Neuronal stem cell (in vitro differentiated cells): ENCODE data around the gene GRK1.

Experiments used
- DNase-seq: peaks from one replicate; pipeline ENCODE4 v3.0.0-alpha.2; 2013; ENCODE audit warnings: low spot score
- H2AFZ ChIP-seq: one replicate; pipeline ENCODE4 v1.6.1; 2013; ENCODE audit warnings: mild to moderate bottlenecking, low read length, inconsistent platforms
- H2AK5ac ChIP-seq: 2 replicates; pipeline ENCODE4 v1.6.1; 2013; ENCODE audit warnings: low read depth, mild to moderate bottlenecking, inconsistent platforms, low read length, moderate library complexity, mixed read lengths
- H2BK120ac ChIP-seq: 2 replicates; pipeline ENCODE4 v1.6.1; 2013; ENCODE audit warnings: low read depth, mild to moderate bottlenecking, inconsistent platforms, low read length, moderate library complexity, mixed read lengths
- H2BK12ac ChIP-seq: one replicate; pipeline ENCODE4 v1.6.1; 2013; ENCODE audit warnings: low read length, inconsistent platforms
- H2BK15ac ChIP-seq: 2 replicates; pipeline ENCODE4 v1.6.1; 2013; ENCODE audit warnings: mild to moderate bottlenecking, low read length, inconsistent platforms, mixed read lengths
- H2BK5ac ChIP-seq: one replicate; pipeline ENCODE4 v1.6.1; 2013; ENCODE audit warnings: inconsistent platforms, mild to moderate bottlenecking, low read length, moderate library complexity
- H3K14ac ChIP-seq: one replicate; pipeline ENCODE4 v1.6.1; 2013; ENCODE audit warnings: low read length, inconsistent platforms
- H3K18ac ChIP-seq: 2 replicates; pipeline ENCODE4 v1.6.1; 2013; ENCODE audit warnings: low read length, inconsistent platforms
- H3K23ac ChIP-seq: 2 replicates; pipeline ENCODE4 v1.6.1; 2013; ENCODE audit warnings: low read depth, mild to moderate bottlenecking, mixed read lengths, low read length, inconsistent platforms; ENCODE audit not compliant: poor library complexity
- H3K27ac ChIP-seq: replicated peaks from 3 replicates; pipeline ENCODE4 v1.5.1; 2013; ENCODE audit warnings: low read length, inconsistent platforms
- H3K27me3 ChIP-seq, 3 experiments: 2 replicates each; pipeline ENCODE4 v1.6.1; 2013; ENCODE audit warnings: low read length in 3 of 3, mild to moderate bottlenecking in 2 of 3, inconsistent platforms in 1 of 3, low read depth in 1 of 3, mixed read lengths in 1 of 3, moderate library complexity in 1 of 3; ENCODE audit not compliant: control insufficient read depth in 3 of 3, insufficient read depth in 3 of 3
- H3K36me3 ChIP-seq, 2 donors: replicated peaks in 1 of 2; 2 replicates each; pipeline ENCODE4 v1.6.1; 2013; ENCODE audit warnings: low read length in 2 of 2; ENCODE audit not compliant: control insufficient read depth in 2 of 2, insufficient read depth in 2 of 2
- H3K4ac ChIP-seq: 2 replicates; pipeline ENCODE4 v1.6.1; 2013; ENCODE audit warnings: inconsistent platforms, mild to moderate bottlenecking, low read length, moderate library complexity
- H3K4me1 ChIP-seq, 2 donors: 1 replicate in 1 of 2; 2 replicates in 1 of 2; pipeline ENCODE4 v1.6.1; 2013; ENCODE audit warnings: low read length in 2 of 2, low read depth in 1 of 2; ENCODE audit not compliant: control insufficient read depth in 2 of 2, insufficient read depth in 1 of 2
- H3K4me2 ChIP-seq: one replicate; pipeline ENCODE4 v1.6.1; 2013; ENCODE audit warnings: mild to moderate bottlenecking, low read length, inconsistent platforms; ENCODE audit not compliant: insufficient read depth, poor library complexity, severe bottlenecking
- H3K4me3 ChIP-seq, 2 donors: 2 replicates each; pipeline ENCODE4 v1.5.1; 2013; ENCODE audit warnings: low read length in 2 of 2, mild to moderate bottlenecking in 2 of 2, inconsistent platforms in 1 of 2, moderate library complexity in 1 of 2
- H3K79me1 ChIP-seq: one replicate; pipeline ENCODE4 v1.6.1; 2013; ENCODE audit warnings: low read depth, mild to moderate bottlenecking, inconsistent platforms, low read length, moderate library complexity
- H3K9ac ChIP-seq: one replicate; pipeline ENCODE4 v1.6.1; 2013; ENCODE audit warnings: mild to moderate bottlenecking, low read depth, low read length, inconsistent platforms; ENCODE audit not compliant: poor library complexity
- H3K9me3 ChIP-seq, 2 donors: replicated peaks in 1 of 2; 2 replicates each; pipeline versions ENCODE3 to v1.6.1; 2013; ENCODE audit warnings: low read length in 2 of 2, mild to moderate bottlenecking in 2 of 2, inconsistent platforms in 1 of 2, low read depth in 1 of 2, mixed read lengths in 1 of 2, moderate library complexity in 1 of 2; ENCODE audit not compliant: control insufficient read depth in 2 of 2, insufficient read depth in 1 of 2
- H4K8ac ChIP-seq: one replicate; pipeline ENCODE4 v1.6.1; 2013; ENCODE audit warnings: low read depth, mild to moderate bottlenecking, inconsistent platforms, low read length, moderate library complexity
- H4K91ac ChIP-seq: one replicate; pipeline ENCODE4 v1.6.1; 2013; ENCODE audit warnings: low read length, low read depth, mild to moderate bottlenecking, inconsistent platforms; ENCODE audit not compliant: poor library complexity
- WGBS, 2 donors: extraction: QIAGEN DNeasy Blood & Tissue Kit; methylation state at CpG; one replicate each; pipeline ENCODE4 v1.1.7; 2013; ENCODE audit warnings: missing lambda C conversion rate in 2 of 2, mixed read lengths in 1 of 2; ENCODE audit not compliant: insufficient read length in 2 of 2, insufficient replicate concordance in 1 of 2; ENCODE audit errors: extremely low coverage in 2 of 2; 5-methylcytosine and 5-hydroxymethylcytosine counted together

GRK1 gene

GRCh38 chr13:113742000-113742441 is 75.0 kb downstream of the GRK1 start:
- H2AFZ ChIP-seq = peak overlapping the region; percentile 4
- no peak overlapping the region for H3K27ac ChIP-seq
- no peak overlapping the region for H3K4me3 ChIP-seq
- H2BK12ac ChIP-seq = no peak overlapping the region
- no peaks in the 10 kb centered on the region for H3K36me3 ChIP-seq
- no peak overlapping the region for H2BK15ac ChIP-seq
- H3K27me3 ChIP-seq = peaks cover 0 to 4% (median 0%) of the 10 kb centered on the region in 3 experiments
- no peak overlapping the region for H3K4ac ChIP-seq
- H3K14ac ChIP-seq = no peak overlapping the region
- peak overlapping the region; percentile 44 for H2BK120ac ChIP-seq
- no peak overlapping the region for H4K8ac ChIP-seq
- no peak overlapping the region for H2AK5ac ChIP-seq
- peaks cover 2% of the 10 kb centered on the region for H3K79me1 ChIP-seq
- H2BK5ac ChIP-seq = peak overlapping the region; percentile 26
- no peak overlapping the region for H3K18ac ChIP-seq
- no peak overlapping the region for H3K4me2 ChIP-seq
- no peak for DNase-seq
- WGBS, 2 donors = no CpG with 5 or more reads among the region's 15 CpGs
- no peak overlapping the region for H3K23ac ChIP-seq
- no peak overlapping the region for H4K91ac ChIP-seq
- H3K9ac ChIP-seq = peak overlapping the region; percentile 0
- H3K9me3 ChIP-seq = no peaks in the 10 kb centered on the region
- H3K4me1 ChIP-seq = peaks cover 2 to 8% of the 10 kb centered on the region in 2 donors

GRCh38 chr13:113742445-113743120 is 75.6 kb downstream of the GRK1 start:
- Histone ChIP-seq H3K36me3 (no peaks in the 10 kb centered on the region), H3K27ac (no peak overlapping the region), H3K14ac (no peak overlapping the region), H4K8ac (peak overlapping the region; percentile 82), H2BK15ac (peak overlapping the region; percentile 89), H4K91ac (peak overlapping the region; percentile 87), H2BK120ac (peak overlapping the region; percentile 44), H2AK5ac (peak overlapping the region; percentile 66), H3K79me1 (peaks cover 2% of the 10 kb centered on the region), H2BK12ac (no peak overlapping the region), H3K4me3 (no peak overlapping the region), H3K4me1 (peaks cover 2 to 8% of the 10 kb centered on the region in 2 donors), H2BK5ac (peak overlapping the region; percentile 26), H3K27me3 (peaks cover 0 to 8% (median 0%) of the 10 kb centered on the region in 3 experiments), H2AFZ (no peak overlapping the region), H3K4ac (no peak overlapping the region), H3K23ac (peak overlapping the region; percentile 44), H3K4me2 (no peak overlapping the region), H3K9ac (no peak overlapping the region), H3K18ac (peak overlapping the region; percentile 87), H3K9me3 (no peaks in the 10 kb centered on the region)
- no peak for DNase-seq
- WGBS, 2 donors = no CpG with 5 or more reads among the region's 21 CpGs

GRCh38 chr13:113743366-113744195 is 76.6 kb downstream of the GRK1 start:
- Histone ChIP-seq H4K91ac (no peak overlapping the region), H3K9ac (peak overlapping the region; percentile 76), H3K27me3 (peaks cover 0 to 16% (median 0%) of the 10 kb centered on the region in 3 experiments), H3K4me1 (peaks cover 2 to 8% of the 10 kb centered on the region in 2 donors), H3K79me1 (peaks cover 2% of the 10 kb centered on the region), H3K9me3 (no peaks in the 10 kb centered on the region), H3K4me3 (peak overlapping the region in 1 of 2 donors; percentile 32), H3K14ac (peak overlapping the region; percentile 75), H3K18ac (peak overlapping the region; percentile 79), H3K23ac (no peak overlapping the region), H4K8ac (no peak overlapping the region), H2AK5ac (peak overlapping the region; percentile 66), H2BK12ac (peak overlapping the region; percentile 96), H2BK5ac (peak overlapping the region; percentile 26), H3K4ac (peak overlapping the region; percentile 48), H2BK15ac (peak overlapping the region; percentile 21), H3K4me2 (no peak overlapping the region), H2AFZ (no peak overlapping the region), H3K27ac (no peak overlapping the region), H2BK120ac (no peak overlapping the region), H3K36me3 (no peaks in the 10 kb centered on the region)
- WGBS, 2 donors = no CpG with 5 or more reads among the region's 24 CpGs
- DNase-seq = no peak
